ENCODE measurements around the gene CKAP4. TPM values are rescaled to one million over a fixed set of nuclear protein-coding genes. Genes with fewer than 3 reads are reported as not detected.
"Not testable (repeated sequence)": the region's sequence is repeated elsewhere in the genome, so short reads cannot be mapped to it uniquely, and the experiment has no call there.

CKAP4 gene
- total RNA-seq (10 to 100 TPM; 13.7 to 14.4 TPM), polyA plus RNA-seq (10 to 100 TPM; 11.2 to 11.9 (median 11.2) TPM), total RNA-seq (20.8 to 66.2 (median 32.6) reads per million in 6 experiments)

- Mint-ChIP-seq H3K36me3 (no peaks in the 10 kb centered on the region), H3K27ac (peak within 1 kb of the TSS; percentile 69 to 98 (median 95)), H3K9me3 (no peaks in the 10 kb centered on the region), H3K4me3 (peak within 1 kb of the TSS; percentile 75 to 91 (median 86)), H3K27me3 (no peaks in the 10 kb centered on the region), H3K4me1 (peaks cover 17 to 53% (median 43%) of the 10 kb centered on the region in 4 donors)
- DNase-seq, result peak; percentile 38 to 76 (median 60)
- POLR2A ChIA-PET, result interaction anchor here (0.7 to 7.2 kb wide), 9 partner anchors 16 to 708 kb away, joined by 3 to 118 read pairs (median 4); partner anchors contain the start of genes TCP11L2 and TMEM263
- ATAC-seq, result peak; percentile 50 to 60
Observed at GRCh38 chr12:106247674-106248311, at the start of gene CKAP4. Gene CKAP4 (minus strand): TSS chr12:106248020. CDS start chr12:106247851, 169 bp downstream.

GRCh38 chr12:106297075-106297474, 49.3 kb upstream of the CKAP4 start:
- H3K27me3 Mint-ChIP-seq, result no peaks in the 10 kb centered on the region
- peak overlapping the region in 3 of 10 donors; percentile 7 to 77 (median 51) for H3K27ac Mint-ChIP-seq
- ATAC-seq, result no peak
- POLR2A ChIA-PET, result interaction anchor here (2.1 kb wide), 1 partner anchor 70 kb away, joined by 8 read pairs; no protein-coding TSS in a partner anchor
- no peaks in the 10 kb centered on the region for H3K36me3 Mint-ChIP-seq
- no peak for DNase-seq
- peaks cover 13 to 25% (median 22%) of the 10 kb centered on the region in 4 donors for H3K4me1 Mint-ChIP-seq
- H3K4me3 Mint-ChIP-seq, result no peak overlapping the region
- no peaks in the 10 kb centered on the region for H3K9me3 Mint-ChIP-seq

GRCh38 chr12:106296179-106296877, 48.5 kb upstream of the CKAP4 start:
- H3K9me3 Mint-ChIP-seq, result no peaks in the 10 kb centered on the region
- peaks cover 8 to 18% (median 17%) of the 10 kb centered on the region in 4 donors for H3K4me1 Mint-ChIP-seq
- POLR2A ChIA-PET, result interaction anchor here (2.1 kb wide), 1 partner anchor 69 kb away, joined by 8 read pairs; no protein-coding TSS in a partner anchor
- H3K36me3 Mint-ChIP-seq, result no peaks in the 10 kb centered on the region
- ATAC-seq (no peak), DNase-seq (no peak)
- peak overlapping the region in 1 of 10 donors; percentile 11 for H3K27ac Mint-ChIP-seq
- no peaks in the 10 kb centered on the region for H3K27me3 Mint-ChIP-seq
- no peak overlapping the region for H3K4me3 Mint-ChIP-seq

- POLR2A ChIA-PET, result no interaction called here
- Mint-ChIP-seq H3K36me3 (no peaks in the 10 kb centered on the region), H3K9me3 (no peaks in the 10 kb centered on the region)
Observed at GRCh38 chr12:106292339-106292738, 44.5 kb upstream of the CKAP4 start.

GRCh38 chr12:106291342-106291741, 43.5 kb upstream of the CKAP4 start:
- ATAC-seq (no peak), DNase-seq (no peak)
- no peaks in the 10 kb centered on the region for H3K36me3 Mint-ChIP-seq
- no peaks in the 10 kb centered on the region for H3K27me3 Mint-ChIP-seq
- no peaks in the 10 kb centered on the region for H3K9me3 Mint-ChIP-seq
- POLR2A ChIA-PET, result interaction anchor here (1.3 kb wide), 1 partner anchor 10 kb away, joined by 6 read pairs; no protein-coding TSS in a partner anchor
- H3K4me3 Mint-ChIP-seq, result no peak overlapping the region
- H3K27ac Mint-ChIP-seq, result no peak overlapping the region
- peaks cover 0 to 1% (median 0%) of the 10 kb centered on the region in 4 donors for H3K4me1 Mint-ChIP-seq

More at GRCh38 chr12:106292339-106292738, 44.5 kb upstream of the CKAP4 start:
- H3K4me1 Mint-ChIP-seq, result peaks cover 0 to 3% (median 2%) of the 10 kb centered on the region in 4 donors
- no peak overlapping the region for H3K4me3 Mint-ChIP-seq
- DNase-seq, result no peak
- H3K27me3 Mint-ChIP-seq, result no peaks in the 10 kb centered on the region
- no peak overlapping the region for H3K27ac Mint-ChIP-seq
- ATAC-seq, result no peak

- Mint-ChIP-seq H3K4me1 (peaks cover 0 to 1% (median 0%) of the 10 kb centered on the region in 4 donors), H3K27ac (no peak overlapping the region), H3K36me3 (no peaks in the 10 kb centered on the region), H3K27me3 (no peaks in the 10 kb centered on the region), H3K9me3 (no peaks in the 10 kb centered on the region), H3K4me3 (no peak overlapping the region)
- ATAC-seq, result no peak
- no peak for DNase-seq
- POLR2A ChIA-PET, result interaction anchor here (1.3 kb wide), 1 partner anchor 11 kb away, joined by 6 read pairs; no protein-coding TSS in a partner anchor
Observed at GRCh38 chr12:106290666-106291065, 42.8 kb upstream of the CKAP4 start.

- Mint-ChIP-seq H3K4me3 (no peak overlapping the region), H3K27ac (peak overlapping the region in 2 of 10 donors; percentile 23 to 37), H3K36me3 (no peaks in the 10 kb centered on the region), H3K27me3 (peaks cover 0 to 6% (median 5%) of the 10 kb centered on the region in 5 donors), H3K4me1 (peaks cover 1 to 9% (median 6%) of the 10 kb centered on the region in 4 donors), H3K9me3 (no peaks in the 10 kb centered on the region)
- no peak for ATAC-seq
- DNase-seq, result no peak
- POLR2A ChIA-PET, result no interaction called here
Observed at GRCh38 chr12:106289196-106289681, 41.4 kb upstream of the CKAP4 start.

GRCh38 chr12:106288494-106289195, 40.8 kb upstream of the CKAP4 start:
- no peak for ATAC-seq
- no peak for DNase-seq
- Mint-ChIP-seq H3K27ac (no peak overlapping the region), H3K36me3 (no peaks in the 10 kb centered on the region), H3K27me3 (peaks cover 0 to 9% (median 6%) of the 10 kb centered on the region in 5 donors), H3K4me1 (peaks cover 1 to 10% (median 6%) of the 10 kb centered on the region in 4 donors), H3K9me3 (no peaks in the 10 kb centered on the region), H3K4me3 (no peak overlapping the region)
- POLR2A ChIA-PET, result interaction anchor here (1.1 kb wide), 1 partner anchor 15 kb away, joined by 3 read pairs; no protein-coding TSS in a partner anchor

GRCh38 chr12:106288101-106288493, 40.3 kb upstream of the CKAP4 start:
- Mint-ChIP-seq H3K4me1 (peaks cover 1 to 10% (median 7%) of the 10 kb centered on the region in 4 donors), H3K9me3 (no peaks in the 10 kb centered on the region), H3K36me3 (no peaks in the 10 kb centered on the region), H3K4me3 (no peak overlapping the region), H3K27me3 (peaks cover under 1 to 9% (median 6%) of the 10 kb centered on the region in 5 donors), H3K27ac (no peak overlapping the region)
- DNase-seq (no peak), ATAC-seq (no peak)
- POLR2A ChIA-PET, result interaction anchor here (1.1 kb wide), 1 partner anchor 15 kb away, joined by 3 read pairs; no protein-coding TSS in a partner anchor

GRCh38 chr12:106287364-106287763, 39.5 kb upstream of the CKAP4 start:
- DNase-seq, result no peak
- no peak for ATAC-seq
- POLR2A ChIA-PET, result no interaction called here
- peaks cover 1 to 15% (median 9%) of the 10 kb centered on the region in 4 donors for H3K4me1 Mint-ChIP-seq
- no peak overlapping the region for H3K4me3 Mint-ChIP-seq
- peak overlapping the region in 1 of 10 donors; percentile 39 for H3K27ac Mint-ChIP-seq
- peaks cover 2 to 9% (median 6%) of the 10 kb centered on the region in 5 donors for H3K27me3 Mint-ChIP-seq
- peaks cover 0 to 2% (median under 1%) of the 10 kb centered on the region in 3 donors for H3K36me3 Mint-ChIP-seq
- H3K9me3 Mint-ChIP-seq, result peaks cover 0 to 5% (median 2%) of the 10 kb centered on the region in 9 donors

GRCh38 chr12:106286576-106287162, 38.8 kb upstream of the CKAP4 start:
- not testable (repeated sequence) for ATAC-seq, H3K36me3 Mint-ChIP-seq, H3K4me3 Mint-ChIP-seq, H3K27me3 Mint-ChIP-seq, DNase-seq, H3K27ac Mint-ChIP-seq
- Mint-ChIP-seq H3K9me3 (peaks cover 0 to 10% (median 6%) of the 10 kb centered on the region in 9 donors), H3K4me1 (peaks cover 1 to 18% (median 10%) of the 10 kb centered on the region in 4 donors)
- POLR2A ChIA-PET, result interaction anchor here (5.7 kb wide), 1 partner anchor 16 kb away, joined by 63 read pairs; the partner anchor contains the start of gene TCP11L2

Data from naive thymus-derived CD8-positive, alpha-beta T cell (primary cell).